Testis (tissue), 2 donors: ENCODE measurements around the gene LRRC37A.
"Not testable (repeated sequence)": the region's sequence is repeated elsewhere in the genome, so short reads cannot be mapped to it uniquely, and the experiment has no call there.

ENCODE experiments used
- CTCF ChIP-seq, 3 experiments: fragments of 450-650 bp in 2 of 3; fragments of 200-600 bp in 1 of 3; sonication (generic) in 1 of 3; IDR thresholded peaks; one replicate each; pipeline ENCODE4 v1.5.1; 2016 to 2019; ENCODE audit warnings: antibody characterized with exemption in 3 of 3, mild to moderate bottlenecking in 2 of 3, moderate library complexity in 1 of 3
- POLR2A ChIP-seq: fragments of 450-650 bp; IDR thresholded peaks from one replicate; pipeline ENCODE4 v1.6.1; 2017; ENCODE audit warnings: antibody characterized with exemption, mild to moderate bottlenecking, moderate library complexity

- TF ChIP-seq POLR2A; CTCF (IDR thresholded peaks at IDR 0.05): not testable (repeated sequence)
Observed at GRCh38 chr17:46348345-46348744, 53.4 kb downstream of the LRRC37A start.
